Activated effector memory CD4-positive, alpha-beta T cell treated with Interleukin-2 at 50 U/mL for 16 hours (primary cell): Measurements from ENCODE around the gene TIMM44.
A peak's percentile ranks its signal among the peaks of the same experiment; 100 is the strongest.
"Not testable (repeated sequence)": the region's sequence is repeated elsewhere in the genome, so short reads cannot be mapped to it uniquely, and the experiment has no call there.

Source experiments
- DNase-seq: peaks from one replicate; pipeline ENCODE4 v3.0.0-alpha.2; 2020

TIMM44 gene

DNA sequence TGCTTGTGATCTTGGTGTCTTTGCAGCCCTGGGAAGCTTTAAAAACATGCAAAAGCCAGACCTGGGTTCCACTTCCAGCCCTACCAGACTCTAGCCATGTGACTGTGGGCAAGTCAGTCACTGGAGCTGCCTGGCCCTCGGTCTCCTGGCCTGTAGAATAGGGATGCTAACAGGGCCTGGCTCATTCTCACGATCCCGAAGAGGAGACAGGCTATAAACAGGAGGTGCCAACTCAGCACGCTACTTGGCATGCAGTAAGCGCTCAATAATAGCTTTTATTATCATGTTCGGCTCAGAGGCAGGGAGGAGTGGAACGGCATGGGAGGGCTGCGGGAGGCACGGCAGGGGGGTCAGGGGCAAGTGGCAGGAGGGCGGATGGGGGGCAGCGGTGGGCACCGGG is 19.2 kb downstream of the TIMM44 start:
- DNase-seq: no peak

DNA sequence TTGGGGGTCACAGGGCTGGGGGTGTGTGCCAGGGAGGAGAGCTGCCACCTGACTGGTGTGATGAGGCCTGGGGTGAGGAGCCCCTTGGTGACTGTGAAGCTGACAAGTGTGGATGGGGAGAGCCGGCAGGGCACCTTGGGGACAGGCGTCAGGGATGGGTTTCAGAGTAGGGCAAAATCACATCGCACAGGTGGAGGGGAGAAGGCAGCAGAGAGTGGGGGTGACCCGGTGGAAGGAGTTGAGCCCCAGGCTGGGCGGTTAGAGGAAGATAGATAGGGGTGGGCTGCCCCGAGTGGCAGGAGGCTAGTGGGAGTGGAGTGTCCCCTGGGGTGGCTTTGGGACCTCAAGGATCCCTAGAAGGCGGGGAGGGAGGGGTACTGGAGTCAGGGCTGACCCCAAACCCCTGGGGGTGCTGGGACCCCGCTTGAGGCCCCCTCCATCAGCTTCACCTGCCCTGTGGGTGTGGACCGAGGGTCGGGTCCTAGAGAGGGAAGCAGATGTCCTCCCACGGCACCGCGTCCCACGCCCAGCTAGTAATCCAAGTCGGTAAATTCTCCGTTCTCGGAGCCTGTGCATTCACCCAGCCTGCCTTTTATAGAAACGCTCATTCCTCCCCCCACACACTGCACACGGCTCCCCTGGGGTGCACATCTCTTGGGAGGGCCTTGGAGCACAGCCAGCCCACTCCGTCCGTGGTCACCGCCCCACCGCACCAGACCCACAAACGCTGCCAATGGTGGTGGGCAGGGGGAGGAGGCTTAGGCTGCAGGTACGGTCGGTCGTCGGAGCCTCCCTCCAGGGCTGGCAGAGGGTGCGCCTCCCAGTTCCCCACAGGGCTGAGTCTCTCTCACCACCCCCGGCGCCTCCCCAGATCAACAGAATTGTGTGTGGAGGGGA is 19.9 kb downstream of the TIMM44 start:
- DNase-seq: no peak

DNA sequence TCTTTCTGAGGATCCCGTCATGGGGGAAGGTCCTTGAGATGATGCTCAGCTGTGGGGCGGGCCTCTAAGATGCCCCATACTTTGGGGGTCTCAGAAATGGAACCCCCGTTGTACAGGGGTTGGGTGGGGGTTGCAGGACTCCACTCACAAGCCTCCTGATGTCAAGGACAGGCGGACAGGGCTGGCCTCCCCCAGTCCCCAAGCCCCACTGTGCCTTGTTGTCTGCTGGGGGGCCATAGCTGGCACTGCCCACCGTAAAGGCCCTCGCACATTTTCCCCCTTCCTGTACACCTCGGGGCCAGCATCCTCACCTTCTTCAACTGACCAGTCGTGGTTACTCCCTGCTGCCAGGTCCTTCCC is 20.6 kb downstream of the TIMM44 start:
- no peak for DNase-seq

DNA sequence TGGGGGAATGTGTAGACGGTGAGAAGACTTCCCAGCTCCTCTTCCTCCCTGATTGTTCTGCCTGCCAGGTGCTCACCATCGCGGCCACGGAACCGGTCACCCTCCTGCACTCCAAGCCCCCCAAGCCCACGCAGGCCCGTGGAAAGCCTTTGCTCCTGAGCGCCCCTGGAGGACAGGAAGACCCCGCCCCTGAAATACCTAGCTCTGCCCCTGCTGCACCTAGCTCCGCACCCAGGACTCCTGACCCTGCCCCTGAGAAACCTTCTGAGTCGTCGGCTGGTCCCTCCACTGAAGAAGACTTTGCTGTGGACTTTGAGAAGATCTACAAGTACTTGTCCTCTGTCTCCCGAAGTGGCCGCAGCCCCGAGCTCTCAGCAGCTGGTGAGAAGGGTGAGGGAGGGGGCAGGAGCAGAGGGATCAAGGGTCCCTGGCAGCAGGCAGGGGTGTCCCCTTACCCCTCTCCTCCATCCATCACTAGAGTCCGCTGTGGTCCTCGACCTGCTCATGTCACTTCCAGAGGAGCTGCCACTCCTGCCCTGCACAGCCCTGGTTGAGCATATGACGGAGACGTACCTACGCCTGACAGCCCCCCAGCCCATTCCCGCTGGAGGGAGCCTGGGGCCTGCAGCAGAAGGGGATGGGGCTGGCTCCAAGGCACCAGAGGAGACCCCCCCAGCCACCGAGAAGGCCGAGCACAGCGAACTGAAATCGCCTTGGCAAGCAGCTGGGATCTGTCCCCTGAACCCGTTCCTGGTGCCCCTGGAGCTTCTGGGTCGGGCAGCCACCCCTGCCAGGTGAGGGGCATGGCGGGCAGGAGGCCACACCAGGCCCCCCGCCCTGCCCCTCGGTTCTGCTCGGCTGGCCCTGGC is 21.3 kb downstream of the TIMM44 start:
- DNase-seq: no peak

DNA sequence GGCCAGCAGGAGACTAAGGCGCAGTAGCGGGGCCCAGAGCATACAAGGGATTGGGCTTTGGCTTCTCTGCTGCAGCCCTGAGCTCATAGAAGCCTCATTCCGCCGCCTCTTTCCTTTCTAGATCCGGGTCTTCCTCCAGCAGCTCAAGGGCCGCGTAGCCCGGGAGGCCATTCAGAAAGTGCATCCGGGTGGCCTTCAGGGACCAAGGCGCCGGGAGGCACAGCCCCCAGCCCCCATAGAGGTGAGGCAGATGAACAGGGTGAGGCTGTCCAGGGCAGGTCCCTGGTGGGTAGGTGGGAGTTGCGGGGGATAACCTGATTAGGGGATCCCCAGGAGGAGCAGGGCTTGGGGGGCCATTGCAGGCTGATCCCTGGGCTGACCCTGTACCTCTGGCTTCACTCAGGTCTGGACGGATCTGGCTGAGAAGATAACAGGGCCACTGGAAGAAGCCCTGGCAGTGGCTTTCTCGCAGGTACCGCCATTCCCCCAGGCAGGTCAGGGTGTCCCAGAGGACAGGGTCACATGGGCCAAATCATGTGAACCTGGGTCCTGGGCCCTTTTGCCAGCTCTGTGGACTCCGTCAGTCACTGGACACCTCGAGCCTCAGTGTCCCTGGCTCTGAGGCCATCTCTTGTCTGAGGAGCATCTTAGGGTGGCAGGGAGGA is 22.0 kb downstream of the TIMM44 start:
- no peak for DNase-seq

DNA sequence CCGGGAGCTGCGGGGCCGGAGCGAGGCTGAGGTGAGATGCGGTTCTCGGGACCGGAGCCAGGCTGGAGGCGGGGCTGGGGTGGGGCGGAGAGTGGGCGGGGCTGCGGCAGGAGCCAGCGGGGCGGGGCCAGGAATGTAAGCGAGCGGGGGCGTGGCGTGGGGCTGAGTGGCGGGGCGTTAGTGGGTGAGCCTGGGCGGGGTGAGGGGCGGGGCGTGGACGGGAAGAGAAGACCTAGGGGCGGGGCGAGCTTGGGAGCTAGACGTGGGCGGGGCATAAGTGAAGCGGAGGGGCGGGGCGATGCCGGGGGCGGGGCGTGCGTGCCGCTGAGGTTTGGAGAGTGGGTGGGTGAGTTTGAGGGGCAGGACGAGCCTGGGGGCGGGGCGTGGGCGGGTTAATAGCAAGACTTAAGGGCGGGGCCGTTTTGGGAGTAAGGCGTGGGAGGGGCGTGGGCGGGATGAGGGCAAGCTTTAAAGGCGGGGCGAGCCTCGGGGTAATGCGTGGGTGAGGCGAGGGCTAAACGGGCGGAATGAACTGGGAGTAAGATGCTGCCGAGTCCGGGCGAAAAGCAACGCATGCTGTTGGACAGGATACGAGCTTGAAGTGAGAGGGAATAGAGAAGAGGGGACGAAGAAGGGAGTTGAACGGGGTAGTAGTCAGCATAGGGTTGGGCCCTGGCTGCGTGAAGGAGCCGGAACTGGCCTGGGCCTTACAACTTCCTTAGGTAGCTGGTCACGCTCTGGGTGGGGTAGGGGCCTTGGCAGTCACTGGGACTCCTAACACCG is 22.8 kb downstream of the TIMM44 start:
- DNase-seq: peak; percentile 98

DNA sequence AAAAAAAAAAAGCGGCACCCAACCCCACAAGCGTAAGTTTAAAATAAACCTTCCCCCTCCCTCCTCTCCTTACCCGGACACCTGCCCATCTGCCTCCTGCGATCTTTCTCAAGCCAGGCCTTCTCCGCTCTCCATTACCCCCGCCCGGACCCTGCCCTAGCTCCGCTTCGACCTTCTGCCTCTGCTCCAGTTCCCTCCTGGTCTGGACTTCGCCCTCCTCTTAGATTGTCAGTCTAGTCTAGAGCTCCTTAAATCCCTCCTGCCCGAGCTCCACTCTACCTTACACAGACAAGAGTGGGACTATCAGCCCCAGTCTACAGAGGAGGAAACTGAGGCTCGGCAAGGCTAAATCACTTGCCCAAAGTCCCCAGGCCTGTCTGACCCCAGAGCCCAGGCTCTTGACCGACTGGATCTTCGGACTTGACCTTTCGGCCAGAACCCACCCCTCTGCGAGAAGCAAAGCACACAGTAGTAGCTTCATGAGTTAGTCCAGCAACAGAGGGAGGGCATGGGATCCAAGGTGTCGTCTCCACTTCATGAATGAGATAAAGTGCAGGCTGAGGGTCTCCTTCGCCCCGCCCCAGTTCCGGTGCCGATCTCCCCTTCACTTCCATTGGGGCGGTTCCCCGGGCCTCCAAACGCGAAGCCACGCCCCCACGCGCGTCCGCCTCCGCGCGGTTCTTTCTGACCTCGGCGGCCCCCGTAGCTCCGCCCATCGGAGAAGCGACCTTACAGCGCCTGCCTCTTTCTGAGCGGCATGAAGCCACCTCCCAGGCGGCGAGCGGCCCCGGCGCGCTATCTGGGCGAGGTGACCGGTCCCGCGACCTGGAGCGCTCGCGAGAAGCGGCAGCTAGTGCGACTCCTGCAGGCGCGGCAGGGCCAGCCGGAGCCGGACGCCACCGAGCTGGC is 23.6 kb downstream of the TIMM44 start, which contains the start of gene SNAPC2:
SNAPC2 (plus strand) TSS at position 729 of the 909 bp plus-strand sequence; CDS start at position 758, 29 bp downstream.
- DNase-seq: peak; percentile 95

DNA sequence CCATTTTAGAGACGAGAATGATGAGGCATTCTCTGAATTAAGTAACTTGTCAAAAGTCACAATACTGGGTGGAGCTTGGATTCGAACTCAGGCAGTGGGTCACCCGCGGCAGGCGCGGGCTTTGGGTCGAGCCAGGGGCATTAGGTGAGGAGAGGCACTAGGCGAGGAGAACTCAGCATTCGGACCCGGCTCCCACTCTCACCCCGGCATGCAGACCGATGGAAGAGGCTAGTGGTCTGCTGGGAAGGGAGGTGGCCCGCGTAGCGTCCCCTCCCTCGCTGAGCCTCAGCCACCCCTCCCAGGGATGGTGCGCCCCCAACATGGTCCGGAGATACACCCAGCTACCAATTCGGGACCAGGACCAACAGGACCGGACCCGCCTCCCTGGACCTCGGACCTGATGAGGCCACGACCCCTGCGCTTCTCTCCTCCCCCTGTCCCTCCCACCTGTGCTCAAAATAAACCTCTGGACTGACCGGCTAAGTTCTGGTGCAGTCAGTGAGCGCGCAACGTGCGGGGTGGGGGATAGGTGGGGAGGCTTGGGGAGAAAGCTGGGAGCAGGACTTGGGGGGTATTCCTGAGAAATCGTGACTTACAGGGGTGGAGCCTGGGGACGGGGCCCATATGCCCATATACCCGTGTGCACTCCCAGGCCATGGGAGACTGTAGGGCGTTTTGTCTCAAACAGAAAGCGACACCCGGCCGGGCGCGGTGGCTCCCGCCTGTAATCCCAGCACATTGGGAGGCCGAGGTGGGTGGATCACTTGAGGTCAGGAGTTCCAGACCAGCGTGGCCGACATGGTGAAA is 24.6 kb downstream of the TIMM44 start:
- no peak for DNase-seq

DNA sequence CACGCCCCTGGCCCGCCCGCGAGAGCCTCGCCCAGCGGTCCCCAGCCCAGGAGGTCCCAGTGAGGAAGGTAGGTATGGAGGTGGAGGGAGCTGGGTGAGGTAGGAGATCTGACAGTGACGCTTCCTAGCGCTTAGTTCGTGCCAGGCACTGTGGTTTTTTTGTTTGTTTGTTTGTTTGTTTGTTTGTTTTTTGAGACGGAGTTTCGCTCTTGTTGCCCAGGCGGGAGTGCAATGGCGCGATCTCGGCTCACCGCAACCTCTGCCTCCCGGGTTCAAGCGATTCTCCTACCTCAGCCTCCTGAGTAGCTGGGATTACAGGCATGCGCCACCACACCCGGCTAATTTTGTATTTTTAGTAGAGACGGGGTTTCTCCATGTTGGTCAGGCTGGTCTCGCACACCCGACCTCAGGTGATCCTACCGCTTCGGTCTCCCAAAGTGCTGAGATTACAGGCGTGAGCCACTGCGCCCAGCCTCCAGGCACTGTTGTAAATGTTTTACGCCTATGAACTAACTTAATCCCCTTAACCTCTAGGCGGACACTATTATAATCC is 25.3 kb downstream of the TIMM44 start:
- DNase-seq: not testable (repeated sequence)

DNA sequence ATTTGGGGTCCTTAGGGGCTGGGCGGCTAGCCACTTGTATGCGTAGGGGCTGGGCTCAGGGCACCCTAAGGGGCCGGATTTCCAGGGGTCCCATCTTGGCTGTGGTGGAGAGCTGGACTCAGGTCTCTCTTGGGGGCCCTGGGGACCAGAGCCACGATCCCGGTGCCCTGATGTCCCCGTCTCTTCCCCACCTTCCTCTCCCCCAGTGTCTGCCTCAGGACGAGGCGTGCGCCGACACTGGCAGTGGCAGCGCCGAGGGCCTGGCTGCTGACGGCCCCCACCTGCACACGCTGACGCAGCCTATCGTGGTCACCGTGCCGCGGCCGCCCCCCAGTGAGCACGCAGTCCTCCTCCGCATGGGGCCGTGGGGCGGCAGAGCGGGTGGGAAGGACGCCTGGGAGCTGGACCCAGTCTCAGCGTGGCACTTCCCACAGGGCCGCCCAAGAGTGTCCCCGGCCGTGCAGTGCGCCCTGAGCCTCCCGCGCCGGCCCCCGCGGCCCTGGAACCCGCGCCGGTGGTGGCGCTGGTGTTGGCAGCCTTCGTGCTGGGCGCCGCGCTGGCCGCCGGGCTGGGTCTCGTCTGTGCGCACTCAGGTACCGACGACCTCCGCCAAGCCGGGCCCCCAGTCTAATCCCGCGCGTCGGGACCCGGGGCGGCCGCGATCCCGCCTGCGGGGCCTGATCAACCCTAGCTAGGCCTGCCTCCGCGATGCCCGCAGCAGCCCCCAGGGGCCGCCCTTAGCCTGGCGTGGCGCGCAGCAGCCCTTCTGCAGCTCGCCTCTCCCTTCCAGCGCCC is 26.0 kb downstream of the TIMM44 start:
- peak; percentile 48 for DNase-seq

DNA sequence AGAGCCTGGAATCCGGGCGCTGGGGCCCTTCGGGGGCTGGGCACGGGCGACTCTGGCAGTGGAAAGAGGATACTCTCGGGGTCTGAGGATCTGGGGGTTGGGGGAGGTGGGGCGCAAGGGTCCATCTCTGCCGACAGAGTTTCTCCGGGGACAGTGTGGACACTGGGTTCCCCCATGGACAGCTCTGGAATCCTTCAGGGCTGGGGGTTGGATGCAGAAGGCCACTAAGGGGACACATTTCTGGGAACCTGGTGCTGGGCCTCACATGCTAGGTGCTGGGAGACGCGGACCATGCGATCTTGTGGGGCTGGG is 26.6 kb downstream of the TIMM44 start:
- no peak for DNase-seq

DNA sequence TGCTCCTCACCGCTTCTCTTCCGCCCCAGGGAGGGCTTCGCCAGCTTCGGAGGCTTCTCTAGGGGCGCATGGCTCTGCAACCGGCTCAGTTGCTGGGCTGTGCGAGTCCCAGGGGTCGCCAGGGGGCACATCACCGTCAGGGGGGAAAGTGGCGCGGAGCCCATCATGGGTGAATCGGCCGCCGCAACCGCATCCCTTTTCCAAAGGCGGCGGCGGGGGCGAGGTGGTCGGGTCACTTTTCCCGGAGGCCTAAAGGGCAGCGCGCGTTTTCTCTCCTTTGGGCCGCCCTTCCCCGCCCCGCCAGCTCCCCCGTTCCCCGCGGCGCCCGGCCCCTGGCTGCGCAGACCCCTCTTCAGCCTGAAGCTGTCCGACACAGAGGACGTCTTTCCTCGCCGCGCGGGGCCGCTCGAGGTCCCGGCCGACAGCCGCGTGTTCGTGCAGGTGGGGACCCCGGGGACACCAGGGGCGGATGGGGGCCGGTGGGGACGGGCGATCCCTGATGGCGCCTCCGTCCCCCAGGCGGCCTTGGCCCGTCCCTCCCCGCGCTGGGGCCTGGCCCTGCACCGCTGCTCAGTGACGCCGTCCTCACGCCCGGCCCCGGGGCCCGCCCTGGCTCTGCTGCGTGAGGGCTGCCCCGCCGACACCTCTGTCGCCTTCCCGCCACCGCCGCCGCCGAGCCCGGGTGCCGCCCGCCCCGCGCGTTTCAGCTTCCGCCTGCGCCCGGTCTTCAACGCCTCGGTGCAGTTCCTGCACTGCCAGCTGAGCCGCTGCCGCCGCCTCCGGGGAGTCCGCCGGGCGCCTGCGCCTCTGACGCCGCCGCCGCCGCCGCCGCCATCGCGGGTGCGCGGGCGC is 27.1 kb downstream of the TIMM44 start:
- DNase-seq: peak; percentile 31

DNA sequence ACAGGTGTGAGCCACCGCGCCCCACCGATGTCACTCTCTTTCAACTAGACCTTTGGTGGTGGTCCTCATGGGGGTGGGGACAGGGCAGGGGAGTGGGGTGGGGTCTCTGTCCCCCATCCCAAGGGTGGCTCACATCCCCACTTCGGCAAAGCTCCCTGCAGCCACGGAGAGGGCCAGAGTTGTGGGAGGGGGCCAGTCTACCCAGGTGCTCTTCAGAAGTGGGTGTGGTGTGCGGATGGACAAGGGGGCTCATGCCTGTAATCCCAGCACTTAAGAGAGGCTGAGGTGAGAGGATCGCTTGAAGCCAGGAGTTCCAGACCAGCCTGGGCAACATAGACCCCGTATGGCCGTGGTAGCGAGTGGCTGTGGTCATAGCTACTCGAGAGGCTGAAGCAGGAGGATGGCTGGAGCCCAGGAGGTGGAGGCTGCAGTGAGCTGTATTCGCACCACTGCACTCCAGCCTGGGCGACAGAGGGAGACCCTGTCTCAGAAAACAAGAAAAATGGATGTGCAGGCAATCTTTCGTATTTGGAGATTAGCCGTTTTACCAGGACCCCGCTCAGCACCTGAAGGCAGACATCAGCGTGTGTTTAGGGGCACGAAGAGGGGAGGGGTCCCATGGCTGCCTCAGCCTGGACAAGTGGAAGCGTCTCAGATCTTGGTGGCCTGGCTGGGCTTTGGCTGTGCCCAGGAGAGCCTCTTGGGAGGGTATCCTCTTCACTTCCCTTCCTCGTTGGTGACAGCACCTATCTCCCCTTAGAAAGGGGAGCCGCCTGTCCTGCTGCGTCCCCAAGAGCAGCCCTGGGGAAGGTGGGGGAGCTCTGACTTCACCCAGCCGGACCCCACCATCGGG is 28.0 kb downstream of the TIMM44 start:
- DNase-seq: no peak

DNA sequence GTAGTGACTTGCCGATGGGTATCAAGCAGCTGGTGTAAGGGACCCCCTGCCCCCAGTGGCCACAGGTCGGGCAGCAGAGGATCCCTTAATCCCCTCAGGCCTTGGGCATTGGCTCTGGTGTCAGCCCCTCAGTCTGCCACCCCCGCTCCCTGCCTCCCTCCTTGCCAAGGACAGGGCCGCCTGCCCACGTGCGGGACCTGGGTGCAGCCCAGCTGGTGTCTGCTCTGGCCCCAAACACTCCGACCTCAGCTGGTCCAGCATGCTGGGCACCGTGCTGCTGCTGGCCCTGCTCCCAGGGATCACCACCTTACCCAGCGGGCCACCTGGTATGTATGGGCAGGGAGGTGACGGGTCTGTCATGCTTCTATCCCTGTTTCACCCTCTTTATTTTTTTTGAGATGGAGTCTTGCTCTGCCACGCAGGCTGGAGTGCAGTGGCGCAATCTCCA is 28.8 kb downstream of the TIMM44 start, which contains the start of gene TGFBR3L:
TGFBR3L (plus strand) TSS at position 233 of the 448 bp plus-strand sequence.
- DNase-seq: no peak

DNA sequence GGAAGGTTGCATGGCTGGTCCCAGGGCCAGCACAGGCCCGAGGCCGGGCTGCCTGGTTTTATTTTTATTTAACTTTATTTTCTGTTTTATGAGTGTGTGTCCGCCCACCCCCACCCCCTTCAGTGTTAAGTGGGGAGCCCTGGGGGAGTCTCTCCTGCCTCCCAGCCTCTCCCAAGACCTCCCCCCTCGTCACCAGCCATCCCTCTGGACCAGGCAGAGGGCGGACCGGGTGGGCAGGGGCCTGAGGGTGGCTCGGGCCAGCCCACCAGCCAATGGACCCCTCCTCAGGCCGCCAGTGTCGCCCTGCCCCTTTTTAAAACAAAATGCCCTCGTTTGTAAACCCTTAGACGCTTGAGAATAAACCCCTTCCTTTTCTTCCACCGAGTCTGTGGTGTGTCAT is 29.4 kb downstream of the TIMM44 start:
- no peak for DNase-seq

DNA sequence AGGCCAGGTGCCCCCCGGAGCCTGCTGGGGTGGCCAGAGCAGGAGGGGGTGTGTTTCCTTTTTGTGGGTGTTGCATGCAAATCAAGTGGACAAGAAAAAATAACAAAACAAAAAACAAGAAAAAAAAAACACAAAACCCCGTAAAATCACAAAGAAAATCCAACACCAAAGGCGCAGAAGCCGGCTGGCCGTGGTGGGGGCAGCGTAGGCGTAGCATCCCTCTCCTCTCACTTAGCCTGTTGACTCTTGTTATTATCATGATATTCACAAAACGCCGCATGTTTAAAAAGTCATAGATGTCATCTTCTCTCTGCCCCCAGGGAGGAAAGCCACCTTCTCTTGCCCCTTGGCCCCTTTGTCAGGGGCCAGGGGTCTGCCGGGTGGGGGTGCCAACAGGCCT is 29.8 kb downstream of the TIMM44 start:
- no peak for DNase-seq
